H9 (cell line): ENCODE measurements around the gene MS4A6E. TPM values are rescaled to one million over a fixed set of nuclear protein-coding genes. Genes with fewer than 3 reads are reported as not detected.

Experiments
- DNase-seq: peaks from one replicate; pipeline ENCODE4 v3.0.0-alpha.2; 2017
- H2AFZ ChIP-seq: one replicate; pipeline ENCODE4 v1.6.1; 2013; ENCODE audit warnings: mild to moderate bottlenecking, low read length, control low read depth, moderate library complexity
- H2AK5ac ChIP-seq: 2 replicates; pipeline ENCODE4 v1.6.1; 2013; ENCODE audit warnings: low read length, control low read depth, mixed read lengths; ENCODE audit not compliant: insufficient read length
- H2BK120ac ChIP-seq: one replicate; pipeline ENCODE4 v1.6.1; 2013; ENCODE audit warnings: low read depth, mild to moderate bottlenecking, low read length, control low read depth, inconsistent platforms; ENCODE audit not compliant: poor library complexity, severe bottlenecking
- H2BK12ac ChIP-seq: 2 replicates; pipeline ENCODE4 v1.6.1; 2013; ENCODE audit warnings: low read length, control low read depth, mixed read lengths, low read depth; ENCODE audit not compliant: insufficient read length
- H2BK15ac ChIP-seq: 2 replicates; pipeline ENCODE4 v1.6.1; 2013; ENCODE audit warnings: low read depth, low read length, control low read depth
- H2BK20ac ChIP-seq: one replicate; pipeline ENCODE4 v1.6.1; 2013; ENCODE audit warnings: low read depth, mild to moderate bottlenecking, low read length, control low read depth, inconsistent platforms; ENCODE audit not compliant: poor library complexity, severe bottlenecking
- H2BK5ac ChIP-seq: 2 replicates; pipeline ENCODE4 v1.6.1; 2013; ENCODE audit warnings: low read length, control low read depth, mixed read lengths; ENCODE audit not compliant: insufficient read length
- H3K14ac ChIP-seq: 2 replicates; pipeline ENCODE4 v1.6.1; 2013; ENCODE audit warnings: low read length, control low read depth; ENCODE audit not compliant: insufficient read depth
- H3K18ac ChIP-seq: 2 replicates; pipeline ENCODE4 v1.6.1; 2013; ENCODE audit warnings: low read depth, mild to moderate bottlenecking, mixed read lengths, low read length, control low read depth; ENCODE audit not compliant: insufficient read length
- H3K23ac ChIP-seq: 2 replicates; pipeline ENCODE4 v1.6.1; 2013; ENCODE audit warnings: low read length, control low read depth, mixed read lengths, low read depth; ENCODE audit not compliant: insufficient read length
- H3K23me2 ChIP-seq: 2 replicates; pipeline ENCODE4 v1.6.1; 2013; ENCODE audit warnings: low read depth, mild to moderate bottlenecking, mixed read lengths, low read length, control low read depth; ENCODE audit not compliant: insufficient read length, poor library complexity, severe bottlenecking
- H3K27ac ChIP-seq: 2 replicates; pipeline ENCODE4 v1.5.1; 2013; ENCODE audit warnings: low read length, control low read depth, mixed read lengths, low read depth; ENCODE audit not compliant: insufficient read length
- H3K27me3 ChIP-seq: 2 replicates; pipeline ENCODE4 v1.6.1; 2013; ENCODE audit warnings: low read length, control low read depth, inconsistent platforms; ENCODE audit not compliant: insufficient read depth
- H3K4ac ChIP-seq: 2 replicates; pipeline ENCODE4 v1.6.1; 2013; ENCODE audit warnings: low read depth, mild to moderate bottlenecking, control low read depth, inconsistent platforms, low read length, moderate library complexity
- H3K4me1 ChIP-seq: 2 replicates; pipeline ENCODE4 v1.6.1; 2013; ENCODE audit warnings: low read length, control low read depth, inconsistent platforms; ENCODE audit not compliant: insufficient read depth
- H3K4me2 ChIP-seq: 2 replicates; pipeline ENCODE4 v1.6.1; 2013; ENCODE audit warnings: low read length, control low read depth, mixed read lengths; ENCODE audit not compliant: insufficient read length, insufficient read depth
- H3K56ac ChIP-seq: 2 replicates; pipeline ENCODE4 v1.6.1; 2013; ENCODE audit warnings: low read depth, mild to moderate bottlenecking, mixed read lengths, low read length, control low read depth; ENCODE audit not compliant: insufficient read length
- H3K79me1 ChIP-seq: 2 replicates; pipeline ENCODE4 v1.6.1; 2013; ENCODE audit warnings: low read depth, mild to moderate bottlenecking, moderate library complexity, low read length, control low read depth, inconsistent platforms; ENCODE audit not compliant: insufficient read depth, poor library complexity, severe bottlenecking
- H3K79me2 ChIP-seq: 2 replicates; pipeline ENCODE4 v1.6.1; 2013; ENCODE audit warnings: low read length, control low read depth, inconsistent platforms; ENCODE audit not compliant: insufficient read depth
- H3K9ac ChIP-seq: 2 replicates; pipeline ENCODE4 v1.6.1; 2013; ENCODE audit warnings: low read length, control low read depth, mixed read lengths; ENCODE audit not compliant: insufficient read length; ENCODE audit errors: extremely low read depth
- H3K9me3 ChIP-seq: one replicate; pipeline ENCODE4 v1.6.1; 2013; ENCODE audit warnings: low read depth, low read length, inconsistent platforms; ENCODE audit not compliant: control insufficient read depth
- H3T11ph ChIP-seq: one replicate; pipeline ENCODE4 v1.6.1; 2013; ENCODE audit warnings: mild to moderate bottlenecking, low read length, control low read depth, inconsistent platforms
- H4K20me1 ChIP-seq: one replicate; pipeline ENCODE4 v1.6.1; 2013; ENCODE audit not compliant: control insufficient read depth, insufficient read length, insufficient read depth
- H4K5ac ChIP-seq: 2 replicates; pipeline ENCODE4 v1.6.1; 2013; ENCODE audit warnings: low read depth, mild to moderate bottlenecking, mixed read lengths, low read length, control low read depth; ENCODE audit not compliant: insufficient read length
- H4K8ac ChIP-seq: replicated peaks from 2 replicates; pipeline ENCODE4 v1.6.1; 2013; ENCODE audit warnings: low read length, control low read depth, mixed read lengths, low read depth; ENCODE audit not compliant: insufficient read length
- H4K91ac ChIP-seq: 2 replicates; pipeline ENCODE4 v1.6.1; 2013; ENCODE audit warnings: low read depth, mild to moderate bottlenecking, moderate library complexity, mixed read lengths, low read length, control low read depth; ENCODE audit not compliant: insufficient read length
- H3K27ac Mint-ChIP-seq, 3 experiments: 2 replicates in 2 of 3; 3 replicates in 1 of 3; pipeline ENCODE4 v1.8.0; 2020 to 2021; ENCODE audit warnings: mixed read lengths in 3 of 3, mild to moderate bottlenecking in 1 of 3, moderate library complexity in 1 of 3
- H3K27me3 Mint-ChIP-seq: 2 replicates; pipeline ENCODE4 v1.8.0; 2021; ENCODE audit warnings: low read depth, mild to moderate bottlenecking, moderate library complexity, mixed read lengths
- H3K36me3 Mint-ChIP-seq, 3 experiments: 2 replicates in 2 of 3; 3 replicates in 1 of 3; pipeline ENCODE4 v1.8.0; 2020 to 2021; ENCODE audit warnings: low read depth in 3 of 3, mixed read lengths in 3 of 3; ENCODE audit not compliant: insufficient read depth in 1 of 3
- H3K4me1 Mint-ChIP-seq, 2 experiments: 2 replicates each; pipeline ENCODE4 v1.8.0; 2020; ENCODE audit warnings: mixed read lengths in 2 of 2
- H3K4me3 Mint-ChIP-seq, 2 experiments: 2 replicates in 1 of 2; 3 replicates in 1 of 2; pipeline ENCODE4 v1.8.0; 2020 to 2021; ENCODE audit warnings: mild to moderate bottlenecking in 2 of 2, mixed read lengths in 2 of 2, moderate library complexity in 1 of 2
- H3K9me3 Mint-ChIP-seq, 2 experiments: 2 replicates in 1 of 2; 3 replicates in 1 of 2; pipeline ENCODE4 v1.8.0; 2020; ENCODE audit warnings: mild to moderate bottlenecking in 2 of 2, mixed read lengths in 2 of 2, moderate library complexity in 1 of 2
- total RNA-seq: library from RNA; stranded (reverse); gene quantifications from 2 replicates; pipeline ENCODE4 v1.2.1, GENCODE V29; 2021
- TF ChIP-seq, protein P1 (sequence below): fragments of 200-600 bp; sonication (generic); conservative IDR thresholded peaks from 3 replicates; pipeline ENCODE4 v1.8.0; 2021; ENCODE audit warnings: antibody characterized with exemption, mild to moderate bottlenecking

Gene MS4A6E
- total RNA-seq, 1 experiment from 2014 or later, result not detected

DNA sequence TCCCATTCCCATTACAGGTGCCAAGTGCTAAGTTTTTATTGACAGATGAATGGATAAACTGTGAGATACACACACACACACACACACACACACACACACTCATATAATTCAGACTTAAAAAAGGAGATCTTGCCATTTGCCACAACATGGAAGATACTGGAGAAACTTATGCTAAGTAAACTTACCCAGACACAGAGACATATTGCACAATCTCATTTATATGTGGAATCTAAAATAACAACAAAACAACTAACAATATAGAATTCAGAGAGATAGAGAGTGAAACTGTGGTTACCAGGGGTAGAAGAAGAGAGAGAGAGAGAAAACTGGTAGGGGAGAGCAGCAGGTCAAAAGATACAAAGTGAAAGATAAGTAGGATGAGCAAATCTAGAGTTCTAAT is 1.4 kb downstream of the MS4A6E start:
- H3K27ac ChIP-seq, result no peak overlapping the region

More for the DNA sequence above, 1.4 kb downstream of the MS4A6E start:
- no peak overlapping the region for H3K23ac ChIP-seq
- peaks cover 2 to 4% (median 2%) of the 10 kb centered on the region in 3 experiments; a peak in 3 of 7 replicates for H3K36me3 Mint-ChIP-seq
- TF ChIP-seq, protein P1, sequence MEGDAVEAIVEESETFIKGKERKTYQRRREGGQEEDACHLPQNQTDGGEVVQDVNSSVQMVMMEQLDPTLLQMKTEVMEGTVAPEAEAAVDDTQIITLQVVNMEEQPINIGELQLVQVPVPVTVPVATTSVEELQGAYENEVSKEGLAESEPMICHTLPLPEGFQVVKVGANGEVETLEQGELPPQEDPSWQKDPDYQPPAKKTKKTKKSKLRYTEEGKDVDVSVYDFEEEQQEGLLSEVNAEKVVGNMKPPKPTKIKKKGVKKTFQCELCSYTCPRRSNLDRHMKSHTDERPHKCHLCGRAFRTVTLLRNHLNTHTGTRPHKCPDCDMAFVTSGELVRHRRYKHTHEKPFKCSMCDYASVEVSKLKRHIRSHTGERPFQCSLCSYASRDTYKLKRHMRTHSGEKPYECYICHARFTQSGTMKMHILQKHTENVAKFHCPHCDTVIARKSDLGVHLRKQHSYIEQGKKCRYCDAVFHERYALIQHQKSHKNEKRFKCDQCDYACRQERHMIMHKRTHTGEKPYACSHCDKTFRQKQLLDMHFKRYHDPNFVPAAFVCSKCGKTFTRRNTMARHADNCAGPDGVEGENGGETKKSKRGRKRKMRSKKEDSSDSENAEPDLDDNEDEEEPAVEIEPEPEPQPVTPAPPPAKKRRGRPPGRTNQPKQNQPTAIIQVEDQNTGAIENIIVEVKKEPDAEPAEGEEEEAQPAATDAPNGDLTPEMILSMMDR, result no peak
- H3T11ph ChIP-seq, result no peak overlapping the region
- H3K4ac ChIP-seq, result no peak overlapping the region
- H3K79me1 ChIP-seq, result no peaks in the 10 kb centered on the region
- H3K4me2 ChIP-seq, result no peak overlapping the region
- no peak overlapping the region for H2BK12ac ChIP-seq
- no peaks in the 10 kb centered on the region for H3K27me3 ChIP-seq
- no peak overlapping the region for H3K4me3 Mint-ChIP-seq
- DNase-seq, result no peak
- H2BK120ac ChIP-seq, result no peak overlapping the region
- no peaks in the 10 kb centered on the region for H4K20me1 ChIP-seq
- no peaks in the 10 kb centered on the region for H3K9me3 ChIP-seq
- no peak overlapping the region for H2BK5ac ChIP-seq
- H3K56ac ChIP-seq, result no peak overlapping the region
- H3K4me1 Mint-ChIP-seq, result peaks cover 5 to 8% of the 10 kb centered on the region in 2 experiments; a peak in 3 of 4 replicates
- no peak overlapping the region for H4K8ac ChIP-seq
- H3K27me3 Mint-ChIP-seq, result no peaks in the 10 kb centered on the region
- H2BK15ac ChIP-seq, result no peak overlapping the region
- no peak overlapping the region for H4K5ac ChIP-seq
- no peak overlapping the region for H3K27ac Mint-ChIP-seq
- H3K79me2 ChIP-seq, result no peaks in the 10 kb centered on the region
- H3K4me1 ChIP-seq, result no peaks in the 10 kb centered on the region
- no peak overlapping the region for H3K9ac ChIP-seq
- no peak overlapping the region for H2BK20ac ChIP-seq
- H3K18ac ChIP-seq, result no peak overlapping the region
- peaks cover 14 to 19% of the 10 kb centered on the region in 2 experiments for H3K9me3 Mint-ChIP-seq
- no peak overlapping the region for H2AFZ ChIP-seq
- H3K23me2 ChIP-seq, result no peaks in the 10 kb centered on the region
- no peak overlapping the region for H3K14ac ChIP-seq
- no peak overlapping the region for H4K91ac ChIP-seq
- no peak overlapping the region for H2AK5ac ChIP-seq
